IPS-18c (cell line): Measurements from ENCODE around the gene FEN1.

Experiments
- H3K4me3 ChIP-seq: 2 replicates; pipeline ENCODE4 v1.7.0; 2013; ENCODE audit warnings: low read depth, mild to moderate bottlenecking, low read length, moderate library complexity; ENCODE audit not compliant: insufficient read depth
- H3K9me3 ChIP-seq: one replicate; pipeline ENCODE4 v1.6.1; 2013; ENCODE audit warnings: mild to moderate bottlenecking, low read length, moderate library complexity; ENCODE audit not compliant: control insufficient read depth, insufficient read depth

The FEN1 gene

GRCh38 chr11:61802605-61803004, 9.9 kb downstream of the FEN1 start:
- no peak overlapping the region for H3K4me3 ChIP-seq
- H3K9me3 ChIP-seq, result no peaks in the 10 kb centered on the region

GRCh38 chr11:61803889-61804647, 11.4 kb downstream of the FEN1 start:
- Histone ChIP-seq H3K9me3 (no peaks in the 10 kb centered on the region), H3K4me3 (no peak overlapping the region)

GRCh38 chr11:61805146-61805545, 12.4 kb downstream of the FEN1 start:
- no peaks in the 10 kb centered on the region for H3K9me3 ChIP-seq
- H3K4me3 ChIP-seq, result no peak overlapping the region

DNA sequence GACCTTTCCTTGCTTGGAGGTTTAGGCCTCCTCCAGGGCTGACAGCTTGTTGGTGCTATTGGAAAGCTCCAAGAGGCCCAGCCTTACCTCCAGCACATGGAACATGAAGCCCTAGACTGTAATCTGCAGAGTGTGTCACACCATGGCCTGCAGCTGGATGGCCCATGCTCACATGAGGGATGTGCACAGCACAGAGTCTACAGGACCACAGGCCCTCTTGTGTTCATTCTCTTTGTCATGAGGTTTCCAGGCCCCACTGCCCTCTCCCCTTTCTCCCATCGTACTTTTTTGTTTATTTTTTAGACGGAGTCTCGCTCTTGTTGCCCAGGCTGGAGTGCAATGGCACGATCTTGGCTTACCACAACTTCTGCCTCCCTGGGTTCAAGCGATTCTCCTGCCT, 14.1 kb downstream of the FEN1 start:
- no peak overlapping the region for H3K4me3 ChIP-seq
- no peaks in the 10 kb centered on the region for H3K9me3 ChIP-seq

DNA sequence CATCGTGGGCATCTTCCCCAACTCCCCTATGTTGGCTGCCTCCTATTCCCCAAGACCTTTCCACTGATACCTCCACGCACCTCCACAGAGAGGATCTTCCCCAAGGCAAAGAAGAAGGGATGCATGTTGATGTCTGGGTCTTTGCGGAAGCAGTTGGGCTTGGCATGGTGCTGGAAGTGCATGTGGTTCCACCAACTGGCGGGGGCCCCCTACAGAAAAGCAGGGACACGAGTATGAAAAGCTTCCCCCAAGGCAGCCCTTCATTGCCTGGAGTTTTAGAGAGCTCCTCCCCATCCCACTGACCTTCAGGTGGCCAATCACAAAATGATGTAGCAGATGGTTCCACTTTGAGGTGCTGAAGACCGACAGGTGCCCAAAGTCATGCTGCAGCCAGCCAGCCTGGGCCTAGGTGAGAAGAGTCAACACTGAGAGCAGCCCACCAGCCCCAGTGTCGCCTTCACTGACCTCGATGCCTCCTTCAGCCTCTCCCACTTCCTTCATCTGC, 18.0 kb downstream of the FEN1 start:
- Histone ChIP-seq H3K4me3 (no peak overlapping the region), H3K9me3 (no peaks in the 10 kb centered on the region)

DNA sequence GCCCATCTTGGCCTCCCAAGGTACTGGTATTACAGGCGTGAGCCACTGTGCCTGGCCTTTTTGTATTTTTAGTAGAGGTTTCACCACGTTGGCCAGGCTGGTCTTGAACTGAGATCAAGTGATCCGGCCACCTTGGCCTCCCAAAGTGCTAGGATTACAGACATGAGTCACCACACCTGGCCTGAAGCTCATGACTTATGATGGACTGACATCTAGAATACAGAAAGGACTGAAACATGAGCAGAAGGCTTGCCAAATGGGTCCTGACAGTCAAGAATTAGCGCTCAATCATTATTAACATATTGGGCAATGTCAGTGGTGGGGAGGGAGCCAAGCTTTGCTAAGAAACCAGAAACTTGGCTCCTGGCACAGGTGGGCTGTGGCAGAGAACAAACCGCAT, 19.1 kb downstream of the FEN1 start:
- no peak overlapping the region for H3K4me3 ChIP-seq

DNA sequence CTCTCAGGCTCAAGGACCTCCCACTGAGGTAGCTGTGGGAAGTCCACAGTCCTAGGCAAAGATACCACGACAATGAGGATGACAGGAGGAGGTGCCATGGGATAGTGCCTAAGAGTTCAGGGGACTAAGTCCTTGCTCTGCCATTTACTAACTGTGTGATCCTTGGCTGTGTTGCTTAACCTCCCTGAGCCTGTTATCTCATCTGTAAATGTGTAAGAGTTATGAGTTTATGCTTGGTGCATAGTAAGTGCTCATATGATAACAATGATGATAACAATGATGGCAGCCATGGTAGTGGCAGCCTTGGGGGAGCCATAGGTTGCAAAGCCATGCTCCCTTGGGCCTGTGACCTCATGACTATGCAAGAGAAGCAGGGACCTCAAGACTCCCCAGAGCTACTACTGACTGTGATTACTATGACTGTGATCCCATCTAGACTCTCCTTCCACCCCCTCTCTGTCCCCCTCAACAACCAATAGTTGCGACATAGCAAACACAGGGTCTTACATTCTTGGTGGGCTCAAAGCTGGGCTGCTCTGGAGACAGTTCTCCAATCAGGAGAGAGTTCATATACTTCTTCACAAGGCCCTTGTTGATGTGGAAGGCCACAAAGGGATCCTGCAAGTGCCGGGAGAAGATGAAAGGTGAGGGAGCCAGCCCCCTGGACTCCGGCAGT, 20.2 kb downstream of the FEN1 start:
- no peak overlapping the region for H3K4me3 ChIP-seq
- no peaks in the 10 kb centered on the region for H3K9me3 ChIP-seq

More for the DNA sequence above, 19.1 kb downstream of the FEN1 start:
- no peaks in the 10 kb centered on the region for H3K9me3 ChIP-seq

DNA sequence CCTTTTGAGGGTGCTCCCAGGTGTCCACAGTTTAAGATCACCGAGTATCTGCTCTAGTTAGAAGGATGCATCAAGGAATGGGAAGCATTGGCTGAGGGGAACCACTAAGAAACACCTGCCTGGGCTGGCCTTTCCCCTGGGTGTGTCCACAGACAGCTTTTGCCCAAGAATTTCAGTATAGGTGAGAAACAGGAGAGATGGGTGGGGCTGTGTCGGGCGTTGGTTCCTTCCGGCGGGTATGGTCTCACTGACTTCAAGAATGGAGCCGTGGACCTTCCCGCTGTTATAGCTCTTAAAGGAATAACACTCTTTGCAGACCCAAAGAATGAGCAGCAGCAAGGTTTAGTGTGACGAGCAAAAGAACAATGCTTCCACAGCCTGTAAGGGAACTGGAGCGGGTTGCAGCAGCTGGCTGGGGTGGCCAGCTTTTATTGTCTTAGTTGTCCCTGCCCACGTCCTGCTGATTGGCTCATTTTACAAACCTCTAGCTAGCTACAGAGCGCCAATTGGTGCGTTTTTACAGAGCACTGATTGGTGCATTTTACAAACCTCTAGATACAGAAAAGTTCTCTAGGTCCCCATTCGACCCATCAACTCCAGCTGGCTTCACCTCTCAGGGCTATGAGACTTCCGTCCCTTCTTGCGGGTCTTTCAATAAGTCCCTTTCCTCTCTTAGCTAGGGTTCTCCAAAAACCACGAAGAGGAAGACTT, 21.7 kb downstream of the FEN1 start:
- Histone ChIP-seq H3K9me3 (no peaks in the 10 kb centered on the region), H3K4me3 (peak overlapping the region; percentile 95)

DNA sequence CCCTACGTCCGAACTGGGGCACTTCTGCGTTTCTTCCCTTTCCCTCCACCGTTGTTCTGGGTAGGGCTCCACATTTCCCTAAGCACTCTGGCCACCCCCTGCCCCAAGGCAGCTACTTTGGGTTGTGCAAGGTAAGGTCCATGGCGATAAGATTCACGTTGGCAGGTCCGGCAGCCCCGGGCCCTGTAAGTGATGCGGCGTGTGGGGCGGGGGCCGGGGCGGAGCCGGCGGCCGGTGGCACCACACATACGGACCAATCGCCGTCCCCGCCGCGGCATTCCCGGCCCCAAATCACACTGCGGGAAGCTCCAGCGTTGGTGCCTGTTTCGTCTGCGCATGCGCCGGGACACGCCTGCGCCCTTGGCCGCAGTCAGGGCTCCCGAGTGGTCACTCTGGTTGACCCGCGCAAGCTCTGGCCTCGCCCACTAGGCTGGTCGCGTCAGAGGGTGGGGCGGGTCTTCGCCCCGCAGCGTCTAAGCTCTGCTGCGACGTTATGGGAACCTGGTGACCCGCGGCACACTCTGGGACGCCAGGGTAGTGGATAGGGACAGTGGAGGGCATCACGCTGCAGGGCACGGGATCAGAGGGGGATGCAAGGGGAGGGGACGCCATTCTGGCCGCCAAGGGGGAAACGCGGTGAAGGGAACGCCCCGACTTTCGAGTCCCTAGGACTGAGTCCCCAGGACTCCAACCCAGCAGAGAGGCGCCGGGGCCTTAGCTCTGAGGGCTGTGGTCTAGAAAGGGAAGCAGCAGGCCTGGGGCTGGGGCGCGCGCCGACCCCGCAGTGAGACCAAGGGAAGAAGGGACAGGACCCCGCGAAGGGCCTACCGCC, 22.5 kb downstream of the FEN1 start:
- H3K4me3 ChIP-seq, result peak overlapping the region; percentile 95
- no peaks in the 10 kb centered on the region for H3K9me3 ChIP-seq

DNA sequence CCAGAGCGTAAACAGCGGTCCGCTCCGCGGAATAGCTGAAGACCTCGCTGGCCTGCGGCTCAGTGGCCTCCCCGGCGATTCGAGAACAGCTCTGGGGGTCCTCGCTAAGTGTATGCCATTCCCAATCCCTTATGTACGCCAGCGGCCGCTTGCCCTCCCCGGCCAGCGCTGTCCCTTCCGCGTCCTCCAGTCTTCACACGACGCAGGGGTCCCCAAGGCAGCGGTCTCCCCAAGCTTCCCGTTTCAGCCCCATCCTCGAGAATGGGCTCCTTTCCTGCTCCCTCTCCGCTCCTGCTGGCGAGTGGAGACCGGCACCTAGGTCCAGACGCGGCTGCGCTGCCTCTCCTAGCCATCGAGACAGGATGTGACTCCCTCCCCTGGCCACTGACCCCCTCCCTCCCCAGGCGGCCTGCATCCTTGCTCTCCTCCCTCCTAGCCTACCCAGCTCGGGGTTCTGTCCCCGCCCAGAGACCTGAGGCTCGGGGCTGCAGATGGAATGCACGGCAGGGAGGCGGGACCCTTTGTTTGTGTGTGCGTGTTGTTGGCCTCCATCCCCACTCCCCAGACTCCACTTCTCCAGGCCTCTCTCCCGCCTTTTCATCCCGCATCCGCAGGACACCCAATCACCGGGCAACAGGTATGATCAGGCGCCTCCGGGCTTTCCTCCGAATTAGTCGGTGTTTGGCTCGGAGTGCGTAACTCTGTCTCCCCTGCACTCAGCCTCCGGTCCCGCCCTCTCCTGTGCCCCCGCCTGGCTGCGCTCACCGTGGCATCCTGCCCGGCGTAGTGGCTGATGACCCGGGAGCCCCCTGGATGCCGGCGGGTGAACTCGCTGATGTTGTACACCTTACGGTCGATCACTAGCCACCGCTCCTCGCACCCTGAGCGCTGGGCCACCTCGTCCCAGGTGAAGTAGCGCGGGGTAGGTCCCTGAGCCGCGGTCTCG, 23.4 kb downstream of the FEN1 start:
- no peaks in the 10 kb centered on the region for H3K9me3 ChIP-seq
- H3K4me3 ChIP-seq, result peak overlapping the region; percentile 95

DNA sequence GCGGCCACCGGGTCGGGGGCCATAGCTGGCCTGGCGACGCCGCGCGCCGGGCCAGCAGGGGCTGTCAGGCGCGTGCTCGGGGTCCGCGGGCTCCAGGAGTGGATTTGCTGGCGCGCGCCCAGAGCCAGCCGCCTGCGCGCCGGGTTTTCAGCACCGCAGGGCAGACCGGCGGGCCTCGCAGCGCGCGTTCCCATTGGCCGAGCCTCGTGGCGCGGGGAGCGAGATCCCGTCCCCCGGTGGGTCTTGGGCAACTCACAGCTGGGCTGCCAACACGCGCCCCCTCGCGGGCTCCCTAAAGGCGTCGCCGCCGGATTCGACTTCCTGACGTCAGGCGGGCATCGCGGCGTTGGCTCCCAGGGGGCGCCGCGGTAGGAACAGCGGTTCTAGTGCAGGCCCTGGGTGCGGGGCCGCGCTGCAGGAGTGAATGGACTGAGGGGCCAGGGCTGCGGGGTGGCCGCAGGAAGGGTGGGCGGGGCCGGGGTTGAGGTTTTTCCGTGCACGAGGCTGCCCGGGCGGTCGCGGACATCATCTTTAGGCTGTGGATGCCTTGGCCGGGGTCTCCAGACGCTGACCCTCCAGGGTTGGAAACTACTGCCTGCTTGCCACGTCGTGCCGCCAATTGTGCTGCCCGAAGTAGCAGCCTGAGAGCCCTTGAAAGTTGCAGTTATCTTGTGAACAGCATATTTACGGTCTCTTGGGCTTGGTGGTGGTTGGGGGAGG, 24.2 kb downstream of the FEN1 start, which contains the start of gene FADS1:
TSS of gene FADS1 (minus strand) at position 268 of the 720 bp plus-strand sequence. CDS start at position 194, 74 bp downstream.
- Histone ChIP-seq H3K9me3 (no peaks in the 10 kb centered on the region), H3K4me3 (peak within 1 kb of the TSS; percentile 95)

- Histone ChIP-seq H3K9me3 (no peaks in the 10 kb centered on the region), H3K4me3 (peak overlapping the region; percentile 95)
These were observed 24.9 kb downstream of the FEN1 start for GRCh38 chr11:61817471-61818202.

DNA sequence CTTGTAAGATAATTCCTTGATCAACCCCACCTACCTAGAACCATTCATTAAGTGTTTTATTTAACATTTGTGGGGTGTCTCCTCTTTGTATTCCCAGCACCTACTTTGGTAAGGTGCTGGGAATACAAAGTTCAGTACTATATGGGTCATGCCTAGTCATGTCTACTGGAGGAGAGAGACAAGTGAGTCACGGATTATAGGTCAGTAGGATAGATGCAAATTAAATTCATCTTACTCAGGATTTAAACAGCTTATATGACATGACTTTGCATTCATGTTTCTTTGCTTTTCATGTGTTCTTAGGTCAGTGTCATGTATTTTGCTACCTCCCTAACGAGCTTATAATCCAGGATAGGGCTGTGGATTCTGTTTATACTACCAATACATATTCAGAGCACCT, 27.5 kb downstream of the FEN1 start:
- Histone ChIP-seq H3K4me3 (no peak overlapping the region), H3K9me3 (no peaks in the 10 kb centered on the region)

DNA sequence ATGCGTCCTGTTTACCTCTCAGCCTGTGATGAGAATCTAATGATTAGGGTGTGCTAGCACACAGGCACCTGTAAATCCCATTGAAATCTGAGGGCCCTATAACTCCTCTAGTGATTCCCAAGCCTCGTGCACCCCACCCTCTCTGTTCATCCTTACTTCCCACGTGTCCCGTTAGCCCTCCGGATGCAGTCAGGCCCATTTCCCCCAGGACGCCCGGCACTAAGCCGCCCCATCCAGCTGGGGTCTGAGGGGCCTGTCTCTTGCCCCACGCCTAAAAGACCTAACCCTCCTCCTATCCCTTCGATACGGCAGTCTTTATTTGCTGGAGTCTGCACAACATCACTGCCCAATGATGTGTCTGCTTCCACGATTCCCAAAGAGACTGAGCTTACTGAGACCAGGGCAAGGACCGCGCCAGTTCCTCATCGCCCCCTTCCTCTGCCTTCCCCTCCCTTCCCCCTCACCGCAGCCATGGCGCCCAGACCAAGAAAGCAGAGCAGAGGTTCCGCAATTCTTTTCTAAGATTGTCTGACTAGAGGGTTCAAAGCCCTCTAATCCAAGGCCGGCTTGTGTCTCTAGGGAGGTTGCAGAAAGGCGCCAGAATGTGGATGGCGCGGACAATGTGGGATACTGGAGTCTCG, 34.3 kb downstream of the FEN1 start:
- Histone ChIP-seq H3K4me3 (peak overlapping the region; percentile 93), H3K9me3 (no peaks in the 10 kb centered on the region)
